Measurements from ENCODE around the gene AIFM1.

AIFM1 gene

DNA sequence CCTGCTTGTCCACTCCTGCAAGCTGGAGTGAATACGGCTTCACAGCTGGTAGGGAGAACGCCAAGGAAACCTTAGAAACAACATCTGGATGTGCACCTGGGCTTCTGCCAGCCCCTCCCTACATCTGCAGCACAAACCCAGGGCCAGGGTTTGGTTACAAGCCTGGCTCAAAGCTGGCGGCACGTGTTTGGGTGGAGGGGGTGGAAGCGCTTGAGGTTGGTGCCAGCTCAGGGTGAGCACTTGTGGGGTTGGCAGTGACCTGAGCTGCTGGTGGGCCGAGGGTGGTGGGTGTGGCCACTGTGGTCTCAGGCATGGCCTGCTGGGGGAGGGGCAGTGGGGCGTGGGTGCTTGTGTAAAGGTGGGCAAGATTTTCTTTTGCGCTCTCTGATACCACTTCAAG lies 70.9 kb downstream of the AIFM1 start:
- Histone ChIP-seq H3K27ac (no peak overlapping the region), H3K4me1 (peaks cover 0 to 21% (median 4%) of the 10 kb centered on the region in 4 donors), H3K4me3 (no peak overlapping the region), H3K27me3 (no peaks in the 10 kb centered on the region), H3K9me3 (no peaks in the 10 kb centered on the region), H3K36me3 (no peaks in the 10 kb centered on the region)
- no peak for DNase-seq
- TF ChIP-seq, protein P1, sequence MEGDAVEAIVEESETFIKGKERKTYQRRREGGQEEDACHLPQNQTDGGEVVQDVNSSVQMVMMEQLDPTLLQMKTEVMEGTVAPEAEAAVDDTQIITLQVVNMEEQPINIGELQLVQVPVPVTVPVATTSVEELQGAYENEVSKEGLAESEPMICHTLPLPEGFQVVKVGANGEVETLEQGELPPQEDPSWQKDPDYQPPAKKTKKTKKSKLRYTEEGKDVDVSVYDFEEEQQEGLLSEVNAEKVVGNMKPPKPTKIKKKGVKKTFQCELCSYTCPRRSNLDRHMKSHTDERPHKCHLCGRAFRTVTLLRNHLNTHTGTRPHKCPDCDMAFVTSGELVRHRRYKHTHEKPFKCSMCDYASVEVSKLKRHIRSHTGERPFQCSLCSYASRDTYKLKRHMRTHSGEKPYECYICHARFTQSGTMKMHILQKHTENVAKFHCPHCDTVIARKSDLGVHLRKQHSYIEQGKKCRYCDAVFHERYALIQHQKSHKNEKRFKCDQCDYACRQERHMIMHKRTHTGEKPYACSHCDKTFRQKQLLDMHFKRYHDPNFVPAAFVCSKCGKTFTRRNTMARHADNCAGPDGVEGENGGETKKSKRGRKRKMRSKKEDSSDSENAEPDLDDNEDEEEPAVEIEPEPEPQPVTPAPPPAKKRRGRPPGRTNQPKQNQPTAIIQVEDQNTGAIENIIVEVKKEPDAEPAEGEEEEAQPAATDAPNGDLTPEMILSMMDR (IDR thresholded peaks at IDR 0.05) = no peak
- intact Hi-C loops (cut with DNase I; ENCODE audit: low total_unique reads) = no loop called here

GRCh38 chrX:130093271-130093670 lies 72.4 kb downstream of the AIFM1 start:
- no peaks in the 10 kb centered on the region for H3K36me3 ChIP-seq
- DNase-seq = no peak
- no peak overlapping the region for H3K27ac ChIP-seq
- H3K4me1 ChIP-seq = peaks cover 0 to 7% (median 2%) of the 10 kb centered on the region in 4 donors
- H3K4me3 ChIP-seq = no peak overlapping the region
- TF ChIP-seq, protein P1 (IDR thresholded peaks at IDR 0.05) = no peak
- no peaks in the 10 kb centered on the region for H3K9me3 ChIP-seq
- no peaks in the 10 kb centered on the region for H3K27me3 ChIP-seq
- intact Hi-C loops (cut with DNase I; ENCODE audit: low total_unique reads) = no loop called here

DNA sequence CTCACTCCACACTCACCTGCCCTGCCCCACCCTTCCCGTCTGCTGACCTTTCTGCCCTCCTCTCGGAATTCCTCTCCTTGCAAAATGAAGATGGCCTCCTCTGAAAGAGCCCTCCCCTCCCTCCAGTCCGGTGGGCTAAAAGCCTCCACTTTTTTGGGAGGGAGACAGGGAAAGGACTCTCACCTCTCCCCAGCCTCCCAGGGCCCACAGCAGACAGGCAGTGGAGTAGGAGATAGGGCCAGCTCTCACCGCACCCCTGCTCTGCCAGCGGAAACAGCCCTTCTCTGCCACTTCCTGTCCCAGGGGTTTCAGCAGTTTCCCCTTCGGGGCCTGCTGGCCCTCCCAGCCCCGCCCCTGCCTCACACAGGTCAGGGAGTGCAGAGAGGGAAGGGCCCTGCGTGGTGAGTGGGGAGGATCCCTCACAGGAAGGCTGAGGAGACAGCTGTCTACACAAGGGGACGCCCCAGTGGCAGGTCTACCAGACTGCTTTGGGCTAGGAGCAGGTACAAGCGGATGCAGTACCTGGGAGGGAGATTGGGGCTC lies 73.6 kb downstream of the AIFM1 start:
- Histone ChIP-seq H3K36me3 (no peaks in the 10 kb centered on the region), H3K9me3 (no peaks in the 10 kb centered on the region), H3K27me3 (no peaks in the 10 kb centered on the region), H3K4me3 (no peak overlapping the region), H3K4me1 (no peaks in the 10 kb centered on the region), H3K27ac (no peak overlapping the region)
- peak in 1 of 2 donors; percentile 30 for DNase-seq
- intact Hi-C loops (cut with DNase I; ENCODE audit: low total_unique reads) = no loop called here
- TF ChIP-seq, protein P1 (IDR thresholded peaks at IDR 0.05) = no peak

DNA sequence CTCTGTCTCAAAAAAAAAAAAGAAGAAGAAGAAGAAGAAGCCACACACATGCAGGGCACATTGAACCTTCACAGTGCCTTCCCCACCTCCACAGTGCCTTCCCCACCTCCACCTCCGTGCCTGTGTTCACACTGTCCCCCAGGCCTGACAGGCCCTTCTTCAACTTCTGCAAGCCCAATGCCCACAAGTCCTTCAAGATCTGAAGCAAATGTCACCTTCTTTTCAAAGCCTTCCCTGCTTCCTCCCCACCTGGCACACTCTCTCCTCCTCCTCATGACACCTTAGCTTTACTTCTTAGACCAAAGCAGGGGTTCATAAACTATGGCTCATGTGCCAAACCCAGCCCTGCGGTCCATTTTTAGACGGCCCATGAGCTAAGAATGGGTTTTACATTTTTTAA lies 75.3 kb downstream of the AIFM1 start:
- Histone ChIP-seq H3K4me3 (no peak overlapping the region), H3K27me3 (no peaks in the 10 kb centered on the region), H3K4me1 (no peaks in the 10 kb centered on the region), H3K27ac (no peak overlapping the region), H3K36me3 (no peaks in the 10 kb centered on the region), H3K9me3 (no peaks in the 10 kb centered on the region)
- intact Hi-C loops (cut with DNase I; ENCODE audit: low total_unique reads) = no loop called here
- TF ChIP-seq, protein P1 (IDR thresholded peaks at IDR 0.05) = no peak
- DNase-seq = no peak

- H3K27me3 ChIP-seq = no peaks in the 10 kb centered on the region
Measured at GRCh38 chrX:130086447-130087206, 79.0 kb downstream of the AIFM1 start.

More at GRCh38 chrX:130086447-130087206, 79.0 kb downstream of the AIFM1 start:
- Histone ChIP-seq H3K4me3 (no peak overlapping the region), H3K36me3 (no peaks in the 10 kb centered on the region), H3K4me1 (peaks cover 0 to 12% (median 0%) of the 10 kb centered on the region in 4 donors), H3K9me3 (no peaks in the 10 kb centered on the region), H3K27ac (no peak overlapping the region)
- intact Hi-C loops (cut with DNase I; ENCODE audit: low total_unique reads) = no loop called here
- DNase-seq = no peak
- TF ChIP-seq, protein P1 (IDR thresholded peaks at IDR 0.05) = no peak
